ENCODE measurements around the gene AGPS. TPM values are rescaled to one million over a fixed set of nuclear protein-coding genes. Genes with fewer than 3 reads are reported as not detected.
A peak's percentile ranks its signal among the peaks of the same experiment; 100 is the strongest.

The AGPS gene
- total and polyA plus RNA-seq, 2 of the 13 experiments (the other 11 are each of a cell fraction or from before 2014, with no cell fraction given) = 39.4 to 99.0 TPM

- TF ChIP-seq CREB3 (CRISPR knock-in tag; IDR thresholded peaks at IDR 0.05) = no peak
Observed at GRCh38 chr2:177575358-177575757, 182.8 kb downstream of the AGPS start (continued).

- in situ Hi-C loops (cut with HindIII; ENCODE audit: extremely low pct_ligation_motif_present, low pct_unique_long_range_greater_than_20kb) = no loop called here
Observed at GRCh38 chr2:177577075-177577474, 184.5 kb downstream of the AGPS start.

GRCh38 chr2:177578454-177578853 is 185.9 kb downstream of the AGPS start:
- no peaks in the 10 kb centered on the region for H4K20me1 ChIP-seq (ENCODE audit: insufficient read depth, low read length)
- 51% methylated on average over 3 of the region's 3 CpGs for WGBS (ENCODE audit: low lambda C conversion rate)
- FAIRE-seq (no peak), DNase-seq (ENCODE audit: low spot score) (no peak), ATAC-seq (no peak)
- intact Hi-C loops (cut with micrococcal nuclease; ENCODE audit: unreplicated experiment) (no loop called here), in situ Hi-C loops (cut with HindIII; ENCODE audit: extremely low pct_ligation_motif_present, low pct_unique_long_range_greater_than_20kb) (no loop called here)
- H3K27me3 ChIP-seq (ENCODE audit: control insufficient read depth in 1 of 2, insufficient read depth in 2 of 2, low read length in 2 of 2) = no peaks in the 10 kb centered on the region
- POLR2A ChIA-PET = interaction anchor here (1.0 to 2.2 kb wide), 4 partner anchors 15 to 182 kb away, joined by 3 to 8 read pairs (median 5); no protein-coding TSS in a partner anchor
- H3K9ac ChIP-seq (ENCODE audit: insufficient read depth, low read depth, low read length) = no peak overlapping the region
- no peak overlapping the region for H3K4me2 ChIP-seq (ENCODE audit: low read depth, low read length)
- no TSS peak for BruUV-seq (replicated peaks)
- no peak overlapping the region for H3K4me3 ChIP-seq (replicated peaks in 1 of 3; ENCODE audit: insufficient read depth in 1 of 3, low read depth in 2 of 3, low read length in 3 of 3)
- H3K79me2 ChIP-seq (ENCODE audit: insufficient read depth, low read length) = no peaks in the 10 kb centered on the region
- no peak overlapping the region for H2AFZ ChIP-seq (ENCODE audit: low read length)
- H3K27ac ChIP-seq (ENCODE audit: extremely low read length, insufficient read depth, low read length) = no peak overlapping the region
- no peaks in the 10 kb centered on the region for H3K9me3 ChIP-seq (ENCODE audit: low read length)
- no peaks in the 10 kb centered on the region for H3K36me3 ChIP-seq (replicated peaks in 1 of 2; ENCODE audit: control insufficient read depth in 1 of 2, insufficient read depth in 2 of 2, low read length in 2 of 2)
- CTCF ChIA-PET (ENCODE audit: low intra/inter-chr PET ratio, low total read pairs) = no interaction called here
- peaks cover 25% of the 10 kb centered on the region for H3K4me1 ChIP-seq (ENCODE audit: insufficient read depth, low read length)
- no peak for TF ChIP-seq RARA (CRISPR knock-in tag; IDR thresholded peaks at IDR 0.05)
- TF ChIP-seq ZNF432 (CRISPR knock-in tag; IDR thresholded peaks at IDR 0.05; ENCODE audit: borderline replicate concordance) = no peak
- no peak for TF ChIP-seq PHF5A (CRISPR knock-in tag; IDR thresholded peaks at IDR 0.05; ENCODE audit: low read depth, unreplicated experiment)
- no peak for TF ChIP-seq HMG20B (CRISPR knock-in tag; conservative IDR thresholded peaks at IDR 0.05)
- TF ChIP-seq ARNT2 (CRISPR knock-in tag; IDR thresholded peaks at IDR 0.05; ENCODE audit: low read depth) = no peak
- TF ChIP-seq HCFC1 (IDR thresholded peaks at IDR 0.05; ENCODE audit: low read depth, low read length) = no peak
- no peak for TF ChIP-seq POGZ (CRISPR knock-in tag; IDR thresholded peaks at IDR 0.05)
- TF ChIP-seq HNRNPH1 (optimal IDR thresholded peaks at IDR 0.05; ENCODE audit: low read depth, low read length) = no peak
- TF ChIP-seq MAFK (conservative IDR thresholded peaks at IDR 0.05 in 1 of 2, IDR thresholded peaks at IDR 0.05 in 1 of 2; ENCODE audit: low read length in 2 of 2) = peak; percentile 92 to 95
- no peak for TF ChIP-seq ZKSCAN1 (IDR thresholded peaks at IDR 0.05; ENCODE audit: low read length)
- no peak for TF ChIP-seq RFX1 (IDR thresholded peaks at IDR 0.05)
- peak; percentile 93 for TF ChIP-seq MAFF (IDR thresholded peaks at IDR 0.05; ENCODE audit: low read depth, low read length)

More at GRCh38 chr2:177577075-177577474, 184.5 kb downstream of the AGPS start:
- Histone ChIP-seq H3K4me1 (ENCODE audit: insufficient read depth, low read length) (peaks cover 36% of the 10 kb centered on the region), H3K27me3 (ENCODE audit: control insufficient read depth in 1 of 2, insufficient read depth in 2 of 2, low read length in 2 of 2) (no peaks in the 10 kb centered on the region), H3K27ac (ENCODE audit: extremely low read length, insufficient read depth, low read length) (no peak overlapping the region), H3K36me3 (replicated peaks in 1 of 2; ENCODE audit: control insufficient read depth in 1 of 2, insufficient read depth in 2 of 2, low read length in 2 of 2) (no peaks in the 10 kb centered on the region), H3K4me2 (ENCODE audit: low read depth, low read length) (no peak overlapping the region), H3K9ac (ENCODE audit: insufficient read depth, low read depth, low read length) (no peak overlapping the region), H3K9me3 (ENCODE audit: low read length) (no peaks in the 10 kb centered on the region), H2AFZ (ENCODE audit: low read length) (no peak overlapping the region), H3K79me2 (ENCODE audit: insufficient read depth, low read length) (no peaks in the 10 kb centered on the region), H4K20me1 (ENCODE audit: insufficient read depth, low read length) (no peaks in the 10 kb centered on the region), H3K4me3 (replicated peaks in 1 of 3; ENCODE audit: insufficient read depth in 1 of 3, low read depth in 2 of 3, low read length in 3 of 3) (no peak overlapping the region)
- DNase-seq (ENCODE audit: low spot score) (no peak), ATAC-seq (no peak), FAIRE-seq (no peak)
- WGBS (ENCODE audit: low lambda C conversion rate) = 35% methylated on average over 1 of the region's 1 CpG
- ChIA-PET POLR2A (no interaction called here), CTCF (ENCODE audit: low intra/inter-chr PET ratio, low total read pairs) (no interaction called here)
- TF ChIP-seq SIX1 (CRISPR knock-in tag; IDR thresholded peaks at IDR 0.05; ENCODE audit: borderline replicate concordance) (no peak), GABPA (IDR thresholded peaks at IDR 0.05; ENCODE audit: low read depth, low read length) (no peak), GABPA (CRISPR knock-in tag; IDR thresholded peaks at IDR 0.05; ENCODE audit: low read depth) (no peak), ARID2 (CRISPR knock-in tag; IDR thresholded peaks at IDR 0.05; ENCODE audit: borderline replicate concordance) (no peak), MAFK (conservative IDR thresholded peaks at IDR 0.05 in 1 of 2, IDR thresholded peaks at IDR 0.05 in 1 of 2; ENCODE audit: low read length in 2 of 2) (peak; percentile 78 to 80), JDP2 (CRISPR knock-in tag; IDR thresholded peaks at IDR 0.05; ENCODE audit: borderline replicate concordance) (no peak), MAFF (IDR thresholded peaks at IDR 0.05; ENCODE audit: low read depth, low read length) (peak; percentile 72)
- BruUV-seq (replicated peaks) = no TSS peak
- intact Hi-C loops (cut with micrococcal nuclease; ENCODE audit: unreplicated experiment) = no loop called here
